Measurements from ENCODE around the gene ERCC6.

- no peak for TF ChIP-seq USF1 (IDR thresholded peaks at IDR 0.05; ENCODE audit: borderline replicate concordance, extremely low read length, insufficient read depth, low read depth, low read length)
- TF ChIP-seq TAF1 (IDR thresholded peaks at IDR 0.05; ENCODE audit: borderline replicate concordance, low read depth, low read length): no peak
- TF ChIP-seq EED (IDR thresholded peaks at IDR 0.05; ENCODE audit: low read depth): no peak
- TF ChIP-seq FOXM1 (IDR thresholded peaks at IDR 0.05; ENCODE audit: low read depth, low read length): no peak
- TF ChIP-seq ATF3 (IDR thresholded peaks at IDR 0.05; ENCODE audit: borderline replicate concordance, extremely low read depth, low read depth, low read length): no peak
- TF ChIP-seq, protein P1, sequence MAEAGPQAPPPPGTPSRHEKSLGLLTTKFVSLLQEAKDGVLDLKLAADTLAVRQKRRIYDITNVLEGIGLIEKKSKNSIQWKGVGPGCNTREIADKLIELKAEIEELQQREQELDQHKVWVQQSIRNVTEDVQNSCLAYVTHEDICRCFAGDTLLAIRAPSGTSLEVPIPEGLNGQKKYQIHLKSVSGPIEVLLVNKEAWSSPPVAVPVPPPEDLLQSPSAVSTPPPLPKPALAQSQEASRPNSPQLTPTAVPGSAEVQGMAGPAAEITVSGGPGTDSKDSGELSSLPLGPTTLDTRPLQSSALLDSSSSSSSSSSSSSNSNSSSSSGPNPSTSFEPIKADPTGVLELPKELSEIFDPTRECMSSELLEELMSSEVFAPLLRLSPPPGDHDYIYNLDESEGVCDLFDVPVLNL (IDR thresholded peaks at IDR 0.05; ENCODE audit: low read depth, low read length): no peak
- TF ChIP-seq, protein P2, sequence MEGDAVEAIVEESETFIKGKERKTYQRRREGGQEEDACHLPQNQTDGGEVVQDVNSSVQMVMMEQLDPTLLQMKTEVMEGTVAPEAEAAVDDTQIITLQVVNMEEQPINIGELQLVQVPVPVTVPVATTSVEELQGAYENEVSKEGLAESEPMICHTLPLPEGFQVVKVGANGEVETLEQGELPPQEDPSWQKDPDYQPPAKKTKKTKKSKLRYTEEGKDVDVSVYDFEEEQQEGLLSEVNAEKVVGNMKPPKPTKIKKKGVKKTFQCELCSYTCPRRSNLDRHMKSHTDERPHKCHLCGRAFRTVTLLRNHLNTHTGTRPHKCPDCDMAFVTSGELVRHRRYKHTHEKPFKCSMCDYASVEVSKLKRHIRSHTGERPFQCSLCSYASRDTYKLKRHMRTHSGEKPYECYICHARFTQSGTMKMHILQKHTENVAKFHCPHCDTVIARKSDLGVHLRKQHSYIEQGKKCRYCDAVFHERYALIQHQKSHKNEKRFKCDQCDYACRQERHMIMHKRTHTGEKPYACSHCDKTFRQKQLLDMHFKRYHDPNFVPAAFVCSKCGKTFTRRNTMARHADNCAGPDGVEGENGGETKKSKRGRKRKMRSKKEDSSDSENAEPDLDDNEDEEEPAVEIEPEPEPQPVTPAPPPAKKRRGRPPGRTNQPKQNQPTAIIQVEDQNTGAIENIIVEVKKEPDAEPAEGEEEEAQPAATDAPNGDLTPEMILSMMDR (IDR thresholded peaks at IDR 0.05 in 2 of 3, conservative IDR thresholded peaks at IDR 0.05 in 1 of 3; ENCODE audit: control insufficient read depth in 2 of 3, extremely low read depth in 1 of 3, insufficient read depth in 1 of 3, low read depth in 3 of 3, low read length in 3 of 3): no peak
- no peak for TF ChIP-seq POLR2AphosphoS5 (IDR thresholded peaks at IDR 0.05; ENCODE audit: low read length)
- TF ChIP-seq, protein P3, sequence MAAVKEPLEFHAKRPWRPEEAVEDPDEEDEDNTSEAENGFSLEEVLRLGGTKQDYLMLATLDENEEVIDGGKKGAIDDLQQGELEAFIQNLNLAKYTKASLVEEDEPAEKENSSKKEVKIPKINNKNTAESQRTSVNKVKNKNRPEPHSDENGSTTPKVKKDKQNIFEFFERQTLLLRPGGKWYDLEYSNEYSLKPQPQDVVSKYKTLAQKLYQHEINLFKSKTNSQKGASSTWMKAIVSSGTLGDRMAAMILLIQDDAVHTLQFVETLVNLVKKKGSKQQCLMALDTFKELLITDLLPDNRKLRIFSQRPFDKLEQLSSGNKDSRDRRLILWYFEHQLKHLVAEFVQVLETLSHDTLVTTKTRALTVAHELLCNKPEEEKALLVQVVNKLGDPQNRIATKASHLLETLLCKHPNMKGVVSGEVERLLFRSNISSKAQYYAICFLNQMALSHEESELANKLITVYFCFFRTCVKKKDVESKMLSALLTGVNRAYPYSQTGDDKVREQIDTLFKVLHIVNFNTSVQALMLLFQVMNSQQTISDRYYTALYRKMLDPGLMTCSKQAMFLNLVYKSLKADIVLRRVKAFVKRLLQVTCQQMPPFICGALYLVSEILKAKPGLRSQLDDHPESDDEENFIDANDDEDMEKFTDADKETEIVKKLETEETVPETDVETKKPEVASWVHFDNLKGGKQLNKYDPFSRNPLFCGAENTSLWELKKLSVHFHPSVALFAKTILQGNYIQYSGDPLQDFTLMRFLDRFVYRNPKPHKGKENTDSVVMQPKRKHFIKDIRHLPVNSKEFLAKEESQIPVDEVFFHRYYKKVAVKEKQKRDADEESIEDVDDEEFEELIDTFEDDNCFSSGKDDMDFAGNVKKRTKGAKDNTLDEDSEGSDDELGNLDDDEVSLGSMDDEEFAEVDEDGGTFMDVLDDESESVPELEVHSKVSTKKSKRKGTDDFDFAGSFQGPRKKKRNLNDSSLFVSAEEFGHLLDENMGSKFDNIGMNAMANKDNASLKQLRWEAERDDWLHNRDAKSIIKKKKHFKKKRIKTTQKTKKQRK (IDR thresholded peaks at IDR 0.05; ENCODE audit: low read depth, low read length): no peak
- no peak for TF ChIP-seq SIN3A (IDR thresholded peaks at IDR 0.05; ENCODE audit: low read depth, low read length)
- TF ChIP-seq POLR2A (IDR thresholded peaks at IDR 0.05; ENCODE audit: low read depth, low read length): no peak
- TF ChIP-seq NR2C2 (IDR thresholded peaks at IDR 0.05; ENCODE audit: borderline replicate concordance, control insufficient read depth, insufficient read length, low read depth): no peak
Observed at GRCh38 chr10:49557681-49558080, 18.8 kb upstream of the ERCC6 start.

All from GM12878 (cell line).